ENCODE results near the gene TMPRSS11B. TPM values are rescaled to one million over a fixed set of nuclear protein-coding genes. Genes with fewer than 3 reads are reported as not detected.

Gene TMPRSS11B
- total and polyA plus RNA-seq, 4 donors: 0.02 TPM; not detected in 3

DNA sequence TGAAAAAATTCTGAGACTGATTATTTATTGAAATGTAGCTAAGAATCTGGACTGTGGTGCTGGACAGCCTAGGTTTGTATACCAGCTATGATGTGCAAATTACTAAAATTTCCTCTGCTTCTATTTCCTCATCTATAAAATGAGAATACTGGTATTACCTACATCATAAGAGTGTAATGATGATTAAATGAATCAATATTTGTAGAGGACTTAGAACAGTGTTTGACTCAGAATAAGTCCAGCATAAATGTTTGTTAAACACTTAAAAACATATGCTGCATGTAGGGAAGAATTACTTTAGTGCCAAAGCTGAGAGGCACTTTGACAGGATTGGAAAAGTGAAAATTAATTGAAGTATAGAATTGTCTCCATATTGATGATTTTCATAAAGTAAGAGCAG is 60.6 kb downstream of the TMPRSS11B start:
- TF ChIP-seq NR2F2 (IDR thresholded peaks at IDR 0.05) (no peak), FOXA2 (IDR thresholded peaks at IDR 0.05) (no peak), FOXA1 (IDR thresholded peaks at IDR 0.05) (no peak), RXRA (IDR thresholded peaks at IDR 0.05) (no peak), MAX (IDR thresholded peaks at IDR 0.05) (no peak), TAF1 (conservative IDR thresholded peaks at IDR 0.05) (no peak), HNF4A (conservative IDR thresholded peaks at IDR 0.05) (no peak), YY1 (IDR thresholded peaks at IDR 0.05) (no peak), EGR1 (IDR thresholded peaks at IDR 0.05; ENCODE audit: low read depth in 2 of 2) (no peak), HNF4G (IDR thresholded peaks at IDR 0.05) (no peak), GABPA (IDR thresholded peaks at IDR 0.05 in 1 of 2, conservative IDR thresholded peaks at IDR 0.05 in 1 of 2) (no peak), SP1 (IDR thresholded peaks at IDR 0.05) (no peak), JUND (IDR thresholded peaks at IDR 0.05) (no peak), ZBTB33 (IDR thresholded peaks at IDR 0.05) (no peak), RAD21 (IDR thresholded peaks at IDR 0.05) (no peak)
- TF ChIP-seq, protein P1, sequence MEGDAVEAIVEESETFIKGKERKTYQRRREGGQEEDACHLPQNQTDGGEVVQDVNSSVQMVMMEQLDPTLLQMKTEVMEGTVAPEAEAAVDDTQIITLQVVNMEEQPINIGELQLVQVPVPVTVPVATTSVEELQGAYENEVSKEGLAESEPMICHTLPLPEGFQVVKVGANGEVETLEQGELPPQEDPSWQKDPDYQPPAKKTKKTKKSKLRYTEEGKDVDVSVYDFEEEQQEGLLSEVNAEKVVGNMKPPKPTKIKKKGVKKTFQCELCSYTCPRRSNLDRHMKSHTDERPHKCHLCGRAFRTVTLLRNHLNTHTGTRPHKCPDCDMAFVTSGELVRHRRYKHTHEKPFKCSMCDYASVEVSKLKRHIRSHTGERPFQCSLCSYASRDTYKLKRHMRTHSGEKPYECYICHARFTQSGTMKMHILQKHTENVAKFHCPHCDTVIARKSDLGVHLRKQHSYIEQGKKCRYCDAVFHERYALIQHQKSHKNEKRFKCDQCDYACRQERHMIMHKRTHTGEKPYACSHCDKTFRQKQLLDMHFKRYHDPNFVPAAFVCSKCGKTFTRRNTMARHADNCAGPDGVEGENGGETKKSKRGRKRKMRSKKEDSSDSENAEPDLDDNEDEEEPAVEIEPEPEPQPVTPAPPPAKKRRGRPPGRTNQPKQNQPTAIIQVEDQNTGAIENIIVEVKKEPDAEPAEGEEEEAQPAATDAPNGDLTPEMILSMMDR (IDR thresholded peaks at IDR 0.05; ENCODE audit: low read depth, low read length, missing input control): no peak
- TF ChIP-seq, protein P2, sequence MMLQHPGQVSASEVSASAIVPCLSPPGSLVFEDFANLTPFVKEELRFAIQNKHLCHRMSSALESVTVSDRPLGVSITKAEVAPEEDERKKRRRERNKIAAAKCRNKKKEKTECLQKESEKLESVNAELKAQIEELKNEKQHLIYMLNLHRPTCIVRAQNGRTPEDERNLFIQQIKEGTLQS (IDR thresholded peaks at IDR 0.05): no peak
- no peak for DNase-seq (ENCODE audit: low spot score)
- Histone ChIP-seq H3K36me3 (ENCODE audit: control insufficient read depth in 4 of 4, insufficient read depth in 3 of 4, low read depth in 1 of 4, low read length in 3 of 4) (no peaks in the 10 kb centered on the region), H3K9ac (ENCODE audit: low read depth in 1 of 2, low read length in 2 of 2) (no peak overlapping the region), H3K4me3 (ENCODE audit: low read depth in 1 of 3, low read length in 3 of 3) (no peak overlapping the region), H3K27ac (ENCODE audit: low read depth in 1 of 2, low read length in 2 of 2) (no peak overlapping the region), H3K9me3 (ENCODE audit: control insufficient read depth in 4 of 4, low read length in 3 of 4) (no peaks in the 10 kb centered on the region), H3K4me1 (ENCODE audit: control insufficient read depth in 4 of 4, insufficient read depth in 4 of 4, low read length in 3 of 4) (no peaks in the 10 kb centered on the region), H3K27me3 (ENCODE audit: control insufficient read depth in 4 of 4, insufficient read depth in 4 of 4, low read length in 3 of 4) (no peaks in the 10 kb centered on the region)

DNA sequence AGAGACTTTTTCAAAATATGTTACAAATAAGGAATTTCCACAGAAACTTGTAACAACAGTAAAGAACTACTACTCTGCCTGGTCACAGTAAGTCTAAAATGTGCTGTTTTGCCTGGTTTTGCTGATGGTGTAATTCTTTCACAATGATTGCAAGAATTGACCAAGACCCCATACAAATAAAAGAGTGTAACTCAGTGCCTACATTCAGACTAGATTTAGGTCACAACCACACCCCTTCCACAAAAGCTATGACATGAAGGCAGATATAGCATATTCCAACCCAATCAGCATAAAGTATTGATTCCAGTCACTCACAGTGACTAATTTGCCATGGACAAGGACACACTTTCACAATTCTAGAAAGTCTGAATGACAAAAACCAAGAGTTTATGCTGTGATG is 62.1 kb downstream of the TMPRSS11B start:
- Histone ChIP-seq H3K27ac (ENCODE audit: low read depth in 1 of 2, low read length in 2 of 2) (no peak overlapping the region), H3K9ac (ENCODE audit: low read depth in 1 of 2, low read length in 2 of 2) (no peak overlapping the region), H3K4me1 (ENCODE audit: control insufficient read depth in 4 of 4, insufficient read depth in 4 of 4, low read length in 3 of 4) (no peaks in the 10 kb centered on the region), H3K27me3 (ENCODE audit: control insufficient read depth in 4 of 4, insufficient read depth in 4 of 4, low read length in 3 of 4) (no peaks in the 10 kb centered on the region), H3K36me3 (ENCODE audit: control insufficient read depth in 4 of 4, insufficient read depth in 3 of 4, low read depth in 1 of 4, low read length in 3 of 4) (no peaks in the 10 kb centered on the region), H3K9me3 (ENCODE audit: control insufficient read depth in 4 of 4, low read length in 3 of 4) (no peaks in the 10 kb centered on the region), H3K4me3 (ENCODE audit: low read depth in 1 of 3, low read length in 3 of 3) (no peak overlapping the region)
- TF ChIP-seq JUND (IDR thresholded peaks at IDR 0.05) (no peak), RXRA (IDR thresholded peaks at IDR 0.05) (no peak), MAX (IDR thresholded peaks at IDR 0.05) (no peak), SP1 (IDR thresholded peaks at IDR 0.05) (no peak), HNF4G (IDR thresholded peaks at IDR 0.05) (no peak), YY1 (IDR thresholded peaks at IDR 0.05) (no peak), EGR1 (IDR thresholded peaks at IDR 0.05; ENCODE audit: low read depth in 2 of 2) (no peak), FOXA2 (IDR thresholded peaks at IDR 0.05) (no peak), FOXA1 (IDR thresholded peaks at IDR 0.05) (no peak), RAD21 (IDR thresholded peaks at IDR 0.05) (no peak)
- TF ChIP-seq, protein P2 (IDR thresholded peaks at IDR 0.05): no peak
- TF ChIP-seq, protein P1 (IDR thresholded peaks at IDR 0.05; ENCODE audit: low read depth, low read length, missing input control): no peak
- no peak for DNase-seq (ENCODE audit: low spot score)
